Activated CD8-positive, alpha-beta memory T cell treated with anti-CD3 and anti-CD28 coated beads, Interleukin-2, amount 50 U/mL, for 1 hour (primary cell): ENCODE measurements around the gene SCAMP3.
"Not testable (repeated sequence)": the region's sequence is repeated elsewhere in the genome, so short reads cannot be mapped to it uniquely, and the experiment has no call there.

Experiments used
- DNase-seq: peaks from one replicate; pipeline ENCODE4 v3.0.0-alpha.2; 2020; ENCODE audit errors: extremely low read depth

Gene SCAMP3

GRCh38 chr1:155255243-155256007, 6.7 kb downstream of the SCAMP3 start, which contains the start of gene ENTREP3:
Gene ENTREP3, minus strand, starts transcription at chr1:155255483. Its CDS starts 606 bp downstream, at chr1:155254877.
- no peak for DNase-seq

GRCh38 chr1:155254714-155255242, 7.4 kb downstream of the SCAMP3 start:
- DNase-seq, result no peak

GRCh38 chr1:155254228-155254713, 7.9 kb downstream of the SCAMP3 start:
- DNase-seq, result no peak

- no peak for DNase-seq
Observed at GRCh38 chr1:155253797-155254196, 8.4 kb downstream of the SCAMP3 start.

GRCh38 chr1:155253208-155253607, 9.0 kb downstream of the SCAMP3 start:
- no peak for DNase-seq

GRCh38 chr1:155251566-155251965, 10.6 kb downstream of the SCAMP3 start:
- no peak for DNase-seq

- DNase-seq, result peak; percentile 86
Observed at GRCh38 chr1:155250633-155251449, 11.3 kb downstream of the SCAMP3 start.

- DNase-seq, result no peak
Observed at GRCh38 chr1:155250246-155250632, 11.9 kb downstream of the SCAMP3 start.

GRCh38 chr1:155247667-155248553, 14.2 kb downstream of the SCAMP3 start:
- no peak for DNase-seq

GRCh38 chr1:155246796-155247195, 15.4 kb downstream of the SCAMP3 start:
- DNase-seq, result not testable (repeated sequence)

- no peak for DNase-seq
Observed at GRCh38 chr1:155245163-155245524, 17.0 kb downstream of the SCAMP3 start.

- peak; percentile 94 for DNase-seq
Observed at GRCh38 chr1:155244368-155245162, 17.6 kb downstream of the SCAMP3 start.

- DNase-seq, result no peak
Observed at GRCh38 chr1:155242805-155243358, 19.3 kb downstream of the SCAMP3 start.

GRCh38 chr1:155241841-155242264, 20.3 kb downstream of the SCAMP3 start:
- DNase-seq, result no peak

- DNase-seq, result peak; percentile 43
Observed at GRCh38 chr1:155241069-155241679, 21.0 kb downstream of the SCAMP3 start.

- DNase-seq, result no peak
Observed at GRCh38 chr1:155236451-155236850, 25.7 kb downstream of the SCAMP3 start.

GRCh38 chr1:155235375-155235774, 26.8 kb downstream of the SCAMP3 start:
- DNase-seq, result not testable (repeated sequence)

GRCh38 chr1:155233502-155233901, 28.7 kb downstream of the SCAMP3 start:
- DNase-seq, result not testable (repeated sequence)
